PFSK-1 (cell line): Measurements from ENCODE around the gene RANBP10.
A peak's percentile ranks its signal among the peaks of the same experiment; 100 is the strongest.

Source experiments
- FOXP2 ChIP-seq: optimal IDR thresholded peaks from 2 replicates; pipeline ENCODE3; 2011; ENCODE audit warnings: borderline replicate concordance, control low read depth, inconsistent platforms; ENCODE audit not compliant: insufficient read depth; ENCODE audit errors: extremely low read length, extremely low read depth
- SIN3A ChIP-seq: IDR thresholded peaks from 2 replicates; pipeline ENCODE4 v1.6.1; 2012; ENCODE audit warnings: mild to moderate bottlenecking, low read length, moderate library complexity, borderline replicate concordance; ENCODE audit not compliant: insufficient read depth

The RANBP10 gene

DNA sequence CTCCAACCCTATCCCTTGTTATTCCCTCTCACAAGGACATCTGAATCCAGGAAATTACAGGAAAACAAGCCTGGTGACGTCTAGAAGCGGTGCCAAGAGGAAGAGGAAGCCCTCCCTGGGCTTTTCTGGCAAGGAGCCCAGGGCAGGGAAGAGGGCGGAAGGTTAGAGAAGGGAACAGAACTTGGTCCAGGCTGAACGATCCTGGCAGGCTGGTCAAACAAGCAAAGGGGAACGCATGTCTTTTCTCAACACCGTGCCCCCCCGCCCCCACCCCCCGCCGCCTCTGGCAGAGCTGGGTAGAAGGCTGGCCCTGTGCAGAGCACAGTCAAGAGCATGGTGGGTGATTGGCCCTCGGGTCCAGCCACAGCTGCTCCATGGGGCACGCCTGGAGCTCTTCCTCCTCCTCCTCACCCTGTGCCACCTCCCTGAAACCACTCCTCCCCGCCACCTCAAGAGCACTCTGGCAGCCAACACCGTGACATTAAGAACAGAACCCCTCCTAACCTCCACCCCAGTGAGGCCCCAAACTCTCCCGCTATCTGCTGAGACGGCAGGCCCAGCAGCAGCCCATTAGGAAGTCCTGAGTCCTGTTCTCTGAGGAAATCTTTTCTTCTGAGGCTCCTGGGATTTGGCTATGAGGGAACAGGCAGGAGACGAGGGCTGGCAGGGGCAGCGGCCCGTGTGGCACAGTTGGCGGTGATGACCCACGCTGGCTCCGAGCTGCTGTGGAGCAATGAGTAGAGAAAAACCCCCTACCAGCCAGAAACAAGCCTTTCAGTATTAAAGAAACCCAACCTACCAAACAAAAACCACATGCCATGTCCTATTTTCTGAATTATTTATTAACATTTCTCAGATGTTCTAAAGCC is 132.4 kb downstream of the RANBP10 start:
- TF ChIP-seq FOXP2 (no peak), SIN3A (0 out of 2 replicates have a peak, but pooled peaks have one; percentile 34)
